SK-N-SH treated with all-trans-retinoic acid at 6 μM for 48 hours (cell line): ENCODE data around the gene PRKCZ.

Experiments used
- ARNTL ChIP-seq: fragments of 450-650 bp; formaldehyde crosslinking; IDR thresholded peaks from 2 replicates; pipeline ENCODE4 v1.5.0; 2020; ENCODE audit warnings: low read depth, mild to moderate bottlenecking, moderate library complexity, borderline replicate concordance
- CSDC2 ChIP-seq: fragments of 250-450 bp; sonication (Bioruptor Pico); IDR thresholded peaks from 2 replicates; pipeline ENCODE4 v1.5.0; 2020; ENCODE audit warnings: mild to moderate bottlenecking, moderate library complexity
- ESRRG ChIP-seq: fragments of 250-450 bp; sonication (Bioruptor Pico); IDR thresholded peaks from 2 replicates; pipeline ENCODE4 v1.6.1; 2021; ENCODE audit warnings: mild to moderate bottlenecking
- PATZ1 ChIP-seq: fragments of 250-450 bp; sonication (Bioruptor Pico); IDR thresholded peaks from 2 replicates; pipeline ENCODE4 v1.8.0; 2020; ENCODE audit warnings: mild to moderate bottlenecking, moderate library complexity, borderline replicate concordance
- ZFP3 ChIP-seq: fragments of 250-450 bp; sonication (Bioruptor Pico); IDR thresholded peaks from 2 replicates; pipeline ENCODE4 v1.5.0; 2020; ENCODE audit warnings: mild to moderate bottlenecking, moderate library complexity
- ZNF8 ChIP-seq: fragments of 450-650 bp; formaldehyde crosslinking; IDR thresholded peaks from 2 replicates; pipeline ENCODE4 v1.5.0; 2020; ENCODE audit warnings: mild to moderate bottlenecking, moderate library complexity
- TF ChIP-seq, protein P1 (sequence below): fragments of 250-450 bp; sonication (Bioruptor Pico); IDR thresholded peaks from 2 replicates; pipeline ENCODE4 v1.5.1; 2020; ENCODE audit warnings: low read depth, mild to moderate bottlenecking, moderate library complexity

DNA sequence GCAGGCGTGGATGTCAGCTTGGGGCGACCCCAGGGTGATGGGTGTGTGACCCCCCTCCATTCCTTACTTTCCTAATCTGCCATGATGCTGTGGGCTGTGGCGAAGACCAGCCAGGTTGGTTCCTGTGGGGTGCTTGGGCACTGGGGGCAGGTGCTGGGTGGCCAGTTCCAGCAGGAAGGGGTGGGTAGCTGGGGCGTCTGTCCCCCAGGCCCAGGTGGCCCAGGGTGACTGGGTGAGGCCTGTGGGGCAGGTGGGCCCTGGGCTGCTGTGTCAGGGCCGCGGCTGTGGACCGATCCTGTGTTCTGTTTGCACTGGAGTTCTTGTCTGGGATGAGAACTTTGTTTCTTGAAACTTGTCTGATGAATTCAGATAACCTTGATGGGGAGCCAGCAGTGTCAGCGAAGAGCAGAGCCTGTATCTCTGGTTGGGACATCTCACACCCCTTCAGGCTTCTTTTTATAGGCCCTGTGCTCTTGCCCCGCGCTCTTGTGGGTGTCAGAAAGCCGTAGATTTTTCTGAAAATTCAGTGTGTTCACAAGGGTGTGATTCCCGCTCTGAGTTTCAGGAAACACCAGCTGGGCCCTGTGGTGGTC, 3.7 kb downstream of the PRKCZ start:
- TF ChIP-seq ESRRG (CRISPR knock-in tag): no peak
- no peak for TF ChIP-seq ZNF8 (CRISPR knock-in tag)
- TF ChIP-seq ZFP3 (CRISPR knock-in tag): no peak
- no peak for TF ChIP-seq PATZ1 (CRISPR knock-in tag)
- TF ChIP-seq ARNTL (CRISPR knock-in tag): no peak
- no peak for TF ChIP-seq CSDC2
- TF ChIP-seq, protein P1, sequence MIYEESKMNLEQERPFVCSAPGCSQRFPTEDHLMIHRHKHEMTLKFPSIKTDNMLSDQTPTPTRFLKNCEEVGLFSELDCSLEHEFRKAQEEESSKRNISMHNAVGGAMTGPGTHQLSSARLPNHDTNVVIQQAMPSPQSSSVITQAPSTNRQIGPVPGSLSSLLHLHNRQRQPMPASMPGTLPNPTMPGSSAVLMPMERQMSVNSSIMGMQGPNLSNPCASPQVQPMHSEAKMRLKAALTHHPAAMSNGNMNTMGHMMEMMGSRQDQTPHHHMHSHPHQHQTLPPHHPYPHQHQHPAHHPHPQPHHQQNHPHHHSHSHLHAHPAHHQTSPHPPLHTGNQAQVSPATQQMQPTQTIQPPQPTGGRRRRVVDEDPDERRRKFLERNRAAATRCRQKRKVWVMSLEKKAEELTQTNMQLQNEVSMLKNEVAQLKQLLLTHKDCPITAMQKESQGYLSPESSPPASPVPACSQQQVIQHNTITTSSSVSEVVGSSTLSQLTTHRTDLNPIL (CRISPR knock-in tag): no peak
